ENCODE measurements around the gene NEK2. TPM values are rescaled to one million over a fixed set of nuclear protein-coding genes. Genes with fewer than 3 reads are reported as not detected.
"Not testable (repeated sequence)": the region's sequence is repeated elsewhere in the genome, so short reads cannot be mapped to it uniquely, and the experiment has no call there.

The NEK2 gene
- total and polyA plus RNA-seq, 2 donors from 2014 or later, result 0.35 TPM; not detected in 1

- intact Hi-C loops (cut with DNase I), result no loop called here
- Histone ChIP-seq H3K9me3 (ENCODE audit: control insufficient read depth in 2 of 3, insufficient read depth in 1 of 3, low read length in 3 of 3) (no peaks in the 10 kb centered on the region), H3K9ac (ENCODE audit: low read length in 3 of 3) (no peak overlapping the region), H3K36me3 (ENCODE audit: control insufficient read depth in 2 of 3, insufficient read depth in 3 of 3, low read length in 3 of 3) (no peaks in the 10 kb centered on the region), H3K27me3 (ENCODE audit: control insufficient read depth, insufficient read depth, low read length) (no peaks in the 10 kb centered on the region), H3K27ac (ENCODE audit: low read depth in 2 of 2, low read length in 2 of 2) (no peak overlapping the region), H3K4me3 (ENCODE audit: low read length in 3 of 3) (no peak overlapping the region), H3K4me1 (ENCODE audit: control insufficient read depth in 2 of 3, insufficient read depth in 2 of 3, low read depth in 1 of 3, low read length in 3 of 3) (peaks cover 0 to 9% (median 8%) of the 10 kb centered on the region in 3 donors)
- FAIRE-seq, result no peak
- DNase-seq, result no peak
- TF ChIP-seq CTCF (IDR thresholded peaks at IDR 0.05; ENCODE audit: borderline replicate concordance, extremely low read depth, insufficient read depth), result no peak
Observed at GRCh38 chr1:211646566-211646965, 28.9 kb downstream of the NEK2 start.

- H3K4me3 ChIP-seq (ENCODE audit: low read length in 3 of 3); H3K9me3 ChIP-seq (ENCODE audit: control insufficient read depth in 2 of 3, insufficient read depth in 1 of 3, low read length in 3 of 3); H3K27me3 ChIP-seq (ENCODE audit: control insufficient read depth, insufficient read depth, low read length); H3K27ac ChIP-seq (ENCODE audit: low read depth in 2 of 2, low read length in 2 of 2); H3K9ac ChIP-seq (ENCODE audit: low read length in 3 of 3); H3K36me3 ChIP-seq (ENCODE audit: control insufficient read depth in 2 of 3, insufficient read depth in 3 of 3, low read length in 3 of 3); H3K4me1 ChIP-seq (ENCODE audit: control insufficient read depth in 2 of 3, insufficient read depth in 2 of 3, low read depth in 1 of 3, low read length in 3 of 3); FAIRE-seq; DNase-seq; intact Hi-C loops (cut with DNase I): not testable (repeated sequence)
Observed at GRCh38 chr1:211645601-211646000, 29.8 kb downstream of the NEK2 start.

GRCh38 chr1:211644653-211645052 is 30.8 kb downstream of the NEK2 start:
- DNase-seq, result no peak
- no peak for TF ChIP-seq CTCF (IDR thresholded peaks at IDR 0.05; ENCODE audit: borderline replicate concordance, extremely low read depth, insufficient read depth)
- Histone ChIP-seq H3K27me3 (ENCODE audit: control insufficient read depth, insufficient read depth, low read length) (no peaks in the 10 kb centered on the region), H3K36me3 (ENCODE audit: control insufficient read depth in 2 of 3, insufficient read depth in 3 of 3, low read length in 3 of 3) (no peaks in the 10 kb centered on the region), H3K4me3 (ENCODE audit: low read length in 3 of 3) (no peak overlapping the region), H3K4me1 (ENCODE audit: control insufficient read depth in 2 of 3, insufficient read depth in 2 of 3, low read depth in 1 of 3, low read length in 3 of 3) (peaks cover 0 to 9% (median 8%) of the 10 kb centered on the region in 3 donors), H3K27ac (ENCODE audit: low read depth in 2 of 2, low read length in 2 of 2) (no peak overlapping the region), H3K9ac (ENCODE audit: low read length in 3 of 3) (no peak overlapping the region), H3K9me3 (ENCODE audit: control insufficient read depth in 2 of 3, insufficient read depth in 1 of 3, low read length in 3 of 3) (no peaks in the 10 kb centered on the region)
- no peak for FAIRE-seq
- intact Hi-C loops (cut with DNase I), result no loop called here

GRCh38 chr1:211643324-211644212 is 31.9 kb downstream of the NEK2 start:
- peak; percentile 89 to 93 (median 90) for DNase-seq
- no peak for FAIRE-seq
- no peak overlapping the region for H3K9ac ChIP-seq (ENCODE audit: low read length in 3 of 3)

More at GRCh38 chr1:211643324-211644212, 31.9 kb downstream of the NEK2 start:
- intact Hi-C loops (cut with DNase I), result no loop called here
- TF ChIP-seq CTCF (IDR thresholded peaks at IDR 0.05; ENCODE audit: borderline replicate concordance, extremely low read depth, insufficient read depth), result no peak
- Histone ChIP-seq H3K4me3 (ENCODE audit: low read length in 3 of 3) (no peak overlapping the region), H3K36me3 (ENCODE audit: control insufficient read depth in 2 of 3, insufficient read depth in 3 of 3, low read length in 3 of 3) (no peaks in the 10 kb centered on the region), H3K4me1 (ENCODE audit: control insufficient read depth in 2 of 3, insufficient read depth in 2 of 3, low read depth in 1 of 3, low read length in 3 of 3) (peaks cover 0 to 9% (median 8%) of the 10 kb centered on the region in 3 donors), H3K27ac (ENCODE audit: low read depth in 2 of 2, low read length in 2 of 2) (peak overlapping the region; percentile 22 to 47), H3K27me3 (ENCODE audit: control insufficient read depth, insufficient read depth, low read length) (no peaks in the 10 kb centered on the region), H3K9me3 (ENCODE audit: control insufficient read depth in 2 of 3, insufficient read depth in 1 of 3, low read length in 3 of 3) (no peaks in the 10 kb centered on the region)
